Suppressor macrophage (primary cell): ENCODE measurements around the gene CIITA.

Source experiments
- DNase-seq, 4 experiments: peaks; one replicate each; pipeline ENCODE4 v3.0.0-alpha.2; 2020 to 2022

CIITA gene

GRCh38 chr16:10983159-10983558 lies 106.2 kb downstream of the CIITA start:
- DNase-seq: no peak

GRCh38 chr16:10984509-10984908 lies 107.5 kb downstream of the CIITA start:
- no peak for DNase-seq
